Neural cell (in vitro differentiated cells): ENCODE data around the gene DYNC1I2.

Experiments used
- CTCF ChIP-seq: fragments of 450-650 bp; IDR thresholded peaks from 2 replicates; pipeline ENCODE4 v1.5.1; 2014; ENCODE audit warnings: antibody characterized with exemption, mild to moderate bottlenecking, moderate library complexity; ENCODE audit not compliant: poor library complexity, severe bottlenecking
- EP300 ChIP-seq: fragments of 450-650 bp; conservative IDR thresholded peaks from 2 replicates; pipeline ENCODE4 v1.6.1; 2014; ENCODE audit warnings: antibody characterized with exemption, mild to moderate bottlenecking, moderate library complexity; ENCODE audit not compliant: poor library complexity, severe bottlenecking
- EZH2 ChIP-seq: fragments of 200-600, 300-800 bp; shearing (Covaris generic), sonication (generic); IDR thresholded peaks from 2 replicates; pipeline ENCODE4 v1.6.1; 2014; ENCODE audit warnings: antibody characterized with exemption, low read length, borderline replicate concordance, mild to moderate bottlenecking; ENCODE audit not compliant: insufficient read depth, poor library complexity, severe bottlenecking
- MXI1 ChIP-seq: fragments of 450-650 bp; conservative IDR thresholded peaks from 2 replicates; pipeline ENCODE4 v1.6.1; 2014; ENCODE audit warnings: antibody characterized with exemption, mild to moderate bottlenecking; ENCODE audit not compliant: poor library complexity, severe bottlenecking

GRCh38 chr2:171728989-171729951 lies 42.0 kb downstream of the DYNC1I2 start:
- TF ChIP-seq CTCF, result no peak
- no peak for TF ChIP-seq MXI1
- no peak for TF ChIP-seq EP300
- TF ChIP-seq EZH2, result no peak
